ENCODE measurements around the gene CAPN11.
A peak's percentile ranks its signal among the peaks of the same experiment; 100 is the strongest.

Gene CAPN11

GRCh38 chr6:44154067-44154466 is 4.6 kb upstream of the CAPN11 start:
- DNase-seq (ENCODE audit: low read depth in 2 of 2, low spot score in 1 of 2), result no peak

GRCh38 chr6:44156494-44157151 is 2.0 kb upstream of the CAPN11 start:
- no peak for DNase-seq (ENCODE audit: low read depth in 2 of 2, low spot score in 1 of 2)

- no peak for DNase-seq (ENCODE audit: low read depth in 2 of 2, low spot score in 1 of 2)
Observed at GRCh38 chr6:44157152-44157521, 1.5 kb upstream of the CAPN11 start.

GRCh38 chr6:44161997-44162338 is 3.3 kb downstream of the CAPN11 start:
- no peak for DNase-seq (ENCODE audit: low read depth in 2 of 2, low spot score in 1 of 2)

DNA sequence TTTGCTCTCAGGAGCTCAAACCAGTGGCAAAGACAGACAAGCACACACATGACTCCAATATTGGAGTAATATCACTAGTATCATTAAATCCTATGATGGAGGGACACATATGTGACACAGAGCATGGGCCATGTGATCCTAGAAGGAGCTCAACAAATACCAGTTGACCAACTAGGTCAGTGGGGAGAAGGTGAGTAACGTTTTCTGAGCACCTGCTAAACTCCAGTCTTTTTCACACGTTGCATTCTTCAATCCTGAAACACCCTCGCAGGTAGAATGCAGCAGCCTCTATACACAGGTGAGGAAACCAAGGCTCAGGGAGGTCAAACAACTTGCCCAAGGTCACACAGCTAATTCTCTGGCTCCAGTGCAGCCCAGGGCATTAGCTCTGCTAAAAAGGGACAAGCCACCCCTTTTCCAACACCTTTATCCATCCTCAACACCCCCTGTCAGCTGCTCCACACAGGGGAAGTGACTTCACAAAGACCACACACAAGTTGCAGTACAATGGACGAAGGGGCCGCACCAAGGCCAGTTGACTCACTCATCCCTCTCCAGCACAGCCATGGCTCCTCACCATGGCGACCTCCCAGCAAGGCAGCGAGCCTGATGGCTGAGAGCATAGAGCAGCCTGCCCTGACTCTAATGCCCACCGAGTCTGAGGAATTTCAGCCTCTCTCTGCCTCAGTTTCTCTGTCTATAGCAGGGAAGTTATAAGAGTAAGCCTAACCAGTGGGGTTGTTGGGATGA is 4.4 kb downstream of the CAPN11 start:
- DNase-seq (ENCODE audit: low read depth in 2 of 2, low spot score in 1 of 2), result no peak

DNA sequence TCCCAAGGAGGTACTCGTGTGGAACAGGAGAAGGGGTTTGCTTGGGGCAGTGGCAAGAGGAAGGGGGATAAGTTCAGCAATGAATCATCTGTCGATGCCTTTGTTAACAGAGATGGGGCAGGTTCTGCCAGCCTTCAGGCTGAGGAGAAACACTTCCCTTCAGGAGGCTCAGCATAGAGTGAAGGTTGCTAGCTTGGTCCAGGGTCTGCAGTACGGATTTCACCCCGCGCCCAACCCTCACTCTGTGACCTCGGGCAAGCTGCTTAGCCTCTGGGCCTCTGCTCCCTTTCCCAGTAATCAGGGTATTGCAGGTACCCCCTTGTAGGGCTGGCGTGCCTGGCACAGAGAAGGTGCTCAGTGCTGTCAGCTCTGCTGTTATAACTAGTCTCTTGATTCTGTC is 7.5 kb downstream of the CAPN11 start:
- no peak for DNase-seq (ENCODE audit: low read depth in 2 of 2, low spot score in 1 of 2)

DNA sequence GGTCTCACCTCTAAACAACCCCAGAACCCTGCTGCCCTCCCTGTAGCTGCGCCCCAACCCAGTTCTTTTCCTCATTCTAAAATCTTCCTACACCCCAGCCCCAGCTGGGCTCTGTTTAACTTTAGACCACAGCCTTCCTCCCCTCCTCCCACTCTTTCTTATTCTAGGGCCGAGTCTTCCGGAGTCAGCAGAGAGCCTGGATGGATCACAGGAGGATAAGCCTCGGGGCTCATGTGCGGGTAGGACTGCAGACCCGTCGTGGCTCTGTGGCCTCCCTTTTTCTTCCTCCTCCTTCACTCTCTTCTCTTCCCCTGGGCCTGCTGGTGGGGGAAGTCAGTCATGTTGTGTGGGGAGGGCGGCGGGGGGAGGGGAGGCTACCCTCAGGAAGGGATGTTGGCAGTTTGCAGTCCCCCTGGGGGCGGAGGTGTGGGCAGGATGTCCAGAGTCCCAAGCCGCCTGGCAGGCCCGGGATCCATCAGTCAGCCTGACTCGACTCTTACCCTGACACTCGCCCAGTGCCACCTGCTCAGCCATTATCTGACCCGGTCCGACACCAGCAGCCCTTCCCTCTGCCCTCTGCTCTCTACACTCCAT is 8.1 kb downstream of the CAPN11 start:
- DNase-seq (ENCODE audit: low read depth in 2 of 2, low spot score in 1 of 2), result no peak

DNA sequence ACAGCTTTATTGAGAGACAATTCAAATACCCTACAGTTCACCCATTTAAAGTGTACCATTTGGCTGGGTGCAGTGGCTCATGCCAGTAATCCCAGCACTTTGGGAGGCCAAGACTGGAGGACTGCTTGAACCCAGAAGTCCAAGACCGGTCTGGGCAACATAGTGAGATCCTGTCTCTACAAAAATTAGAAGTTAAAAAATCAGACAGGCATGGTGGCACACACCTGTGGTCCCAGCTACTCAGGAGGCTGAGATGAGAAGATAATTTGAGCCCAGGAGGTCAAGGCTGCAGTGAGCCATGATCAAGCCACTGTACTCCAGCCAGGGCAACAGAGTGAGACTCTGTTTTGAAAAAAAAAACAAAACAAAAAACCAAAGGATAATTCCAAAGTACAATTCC is 8.9 kb downstream of the CAPN11 start:
- DNase-seq (ENCODE audit: low read depth in 2 of 2, low spot score in 1 of 2), result no peak

DNA sequence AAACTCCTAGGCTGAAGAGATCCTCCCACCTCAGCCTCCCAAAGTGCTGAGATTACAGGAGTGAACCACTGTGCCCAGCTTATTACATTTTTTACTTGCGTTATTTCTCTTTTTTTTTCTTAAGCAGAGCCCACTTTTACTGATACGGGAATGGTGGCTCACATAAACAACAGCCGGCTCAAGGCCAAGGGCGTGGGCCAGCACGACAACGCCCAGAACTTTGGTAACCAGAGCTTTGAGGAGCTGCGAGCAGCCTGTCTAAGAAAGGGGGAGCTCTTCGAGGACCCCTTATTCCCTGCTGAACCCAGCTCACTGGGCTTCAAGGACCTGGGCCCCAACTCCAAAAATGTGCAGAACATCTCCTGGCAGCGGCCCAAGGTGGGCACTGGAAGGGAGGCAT is 10.5 kb downstream of the CAPN11 start:
- DNase-seq (ENCODE audit: low read depth in 2 of 2, low spot score in 1 of 2), result no peak

- no peak for DNase-seq (ENCODE audit: low read depth in 2 of 2, low spot score in 1 of 2)
Observed at GRCh38 chr6:44169886-44170570, 11.4 kb downstream of the CAPN11 start.

DNA sequence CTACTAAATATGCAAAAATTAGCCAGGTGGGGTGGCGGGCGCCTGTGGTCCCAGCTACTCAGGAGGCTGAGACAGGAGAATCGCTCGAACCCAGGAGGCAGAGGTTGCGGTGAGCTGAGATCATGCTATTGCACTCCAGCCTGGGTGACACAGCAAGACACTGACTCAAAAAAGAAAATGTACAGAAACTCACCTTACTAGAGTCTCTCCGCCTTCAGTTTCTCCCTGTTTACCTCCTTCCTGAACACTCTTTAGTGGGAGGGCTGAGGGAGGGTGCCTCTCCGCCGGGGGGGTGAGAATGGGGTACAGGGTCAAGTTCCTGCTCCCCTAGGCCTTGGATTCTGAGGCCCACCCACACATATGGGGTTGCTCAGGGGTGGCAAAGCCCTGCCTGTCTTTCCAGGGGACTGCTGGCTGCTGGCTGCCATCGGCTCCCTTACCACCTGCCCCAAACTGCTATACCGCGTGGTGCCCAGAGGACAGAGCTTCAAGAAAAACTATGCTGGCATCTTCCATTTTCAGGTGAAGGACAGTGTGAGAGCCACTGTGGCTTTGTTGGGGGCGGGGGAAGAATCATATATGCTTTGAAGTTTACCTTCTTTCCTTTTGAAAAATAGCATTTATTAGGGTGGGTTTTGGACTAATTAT is 13.4 kb downstream of the CAPN11 start:
- DNase-seq (ENCODE audit: low read depth in 2 of 2, low spot score in 1 of 2), result no peak

- DNase-seq (ENCODE audit: low read depth in 2 of 2, low spot score in 1 of 2), result peak; percentile 47 to 67
Observed at GRCh38 chr6:44172731-44173500, 14.3 kb downstream of the CAPN11 start.

DNA sequence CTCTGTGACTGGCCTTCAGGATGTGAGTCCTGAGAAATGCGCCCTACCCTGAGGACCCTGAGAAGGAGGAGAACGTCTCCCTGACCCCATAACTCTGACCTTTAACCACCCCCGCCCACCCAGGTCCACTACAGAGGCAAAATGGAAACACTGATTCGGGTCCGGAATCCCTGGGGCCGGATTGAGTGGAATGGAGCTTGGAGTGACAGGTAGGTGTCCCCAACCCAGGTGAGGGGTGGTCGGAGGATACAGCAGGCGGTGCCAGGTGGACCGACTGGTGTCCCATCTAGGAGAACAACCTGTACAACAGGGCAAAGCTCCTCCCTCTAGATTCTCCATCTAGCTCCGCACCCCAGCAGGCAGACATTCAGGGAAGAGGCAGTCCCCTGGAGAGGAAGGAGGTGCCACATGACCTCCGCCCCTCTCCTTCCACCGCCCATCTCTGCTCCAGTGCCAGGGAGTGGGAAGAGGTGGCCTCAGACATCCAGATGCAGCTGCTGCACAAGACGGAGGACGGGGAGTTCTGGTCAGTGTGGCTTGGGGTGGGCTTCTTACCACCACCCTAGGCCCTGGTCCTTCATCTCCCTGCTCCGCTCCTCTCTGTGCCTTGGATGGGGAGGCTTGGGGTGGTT is 17.6 kb downstream of the CAPN11 start:
- DNase-seq (ENCODE audit: low read depth in 2 of 2, low spot score in 1 of 2), result no peak

- DNase-seq (ENCODE audit: low read depth in 2 of 2, low spot score in 1 of 2), result no peak
Observed at GRCh38 chr6:44176762-44177509, 18.3 kb downstream of the CAPN11 start.

DNA sequence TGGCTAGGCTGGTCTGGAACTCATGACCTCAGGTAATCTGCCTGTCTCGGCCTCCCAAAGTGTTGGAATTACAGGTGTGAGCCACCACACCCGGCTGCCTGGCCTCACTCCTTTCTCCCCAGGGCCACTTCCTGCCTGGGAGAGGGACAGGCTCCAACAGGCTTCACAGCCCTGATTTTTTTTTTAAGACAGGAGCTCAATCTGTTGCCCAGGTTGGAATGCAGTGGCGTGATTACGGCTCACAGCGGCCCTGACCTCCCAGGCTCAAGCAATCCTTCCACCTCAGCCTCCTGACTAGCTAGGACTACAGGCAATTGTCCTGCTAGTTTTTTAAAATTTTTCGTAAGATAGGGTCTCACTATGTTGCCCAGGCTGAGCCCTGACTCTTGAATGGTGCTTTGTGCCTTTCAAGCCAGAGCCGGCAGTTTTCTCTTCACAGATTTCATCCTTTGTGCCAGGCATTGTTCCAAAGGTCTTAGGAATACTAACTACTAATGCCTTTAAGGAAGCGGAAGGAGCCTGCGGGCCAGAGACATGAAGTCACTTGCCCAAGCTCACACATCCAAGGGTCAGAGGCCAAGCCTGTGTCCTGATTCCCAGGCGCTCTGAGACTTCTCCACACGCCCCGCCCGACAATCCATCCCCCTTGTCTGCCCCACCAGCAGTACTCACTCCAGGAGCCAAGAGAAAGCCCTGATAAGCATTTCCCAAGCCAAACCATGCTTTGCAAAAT is 19.2 kb downstream of the CAPN11 start:
- DNase-seq (ENCODE audit: low read depth in 2 of 2, low spot score in 1 of 2), result no peak

- DNase-seq (ENCODE audit: low read depth in 2 of 2, low spot score in 1 of 2), result no peak
Observed at GRCh38 chr6:44178424-44179071, 19.9 kb downstream of the CAPN11 start.

GRCh38 chr6:44179072-44179536 is 20.5 kb downstream of the CAPN11 start:
- no peak for DNase-seq (ENCODE audit: low read depth in 2 of 2, low spot score in 1 of 2)

DNA sequence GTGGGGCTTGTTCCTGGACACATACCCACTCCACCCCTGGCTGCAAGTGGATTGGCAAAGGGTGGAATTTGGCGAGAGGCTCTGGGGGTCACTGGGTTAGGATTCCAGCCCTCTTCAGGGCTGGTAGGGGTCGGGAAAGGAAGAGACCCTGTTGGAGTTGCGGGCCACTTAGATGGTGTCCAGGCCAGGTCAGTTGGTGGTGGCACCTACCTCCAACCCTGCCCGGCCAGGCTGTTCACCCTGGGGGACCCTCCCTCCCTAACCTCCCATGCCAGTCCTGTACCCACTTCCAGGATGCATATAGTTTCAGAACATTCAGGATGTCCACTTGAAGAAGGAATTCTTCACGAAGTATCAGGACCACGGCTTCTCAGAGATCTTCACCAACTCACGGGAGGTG is 21.0 kb downstream of the CAPN11 start:
- no peak for DNase-seq (ENCODE audit: low read depth in 2 of 2, low spot score in 1 of 2)
